Adrenal gland (tissue), 5 donors: Measurements from ENCODE around the gene PFKFB1.

ENCODE experiments used
- CTCF ChIP-seq, 6 experiments: fragments of 450-650 bp in 4 of 6; fragments of 200-600 bp in 2 of 6; sonication (generic) in 1 of 6; IDR thresholded peaks; 1 replicate in 5 of 6; 2 replicates in 1 of 6; pipeline versions ENCODE4 v1.5.1 to v1.8.0; 2016 to 2021; ENCODE audit warnings: antibody characterized with exemption in 6 of 6, mild to moderate bottlenecking in 2 of 6, moderate library complexity in 1 of 6
- POLR2A ChIP-seq, 2 donors: fragments of 450-650 bp; IDR thresholded peaks; one replicate each; pipeline ENCODE4 v1.6.1; 2017; ENCODE audit warnings: antibody characterized with exemption in 2 of 2, mild to moderate bottlenecking in 2 of 2, moderate library complexity in 1 of 2
- donor health status: DM: no; HTN: no; CAD: no.

DNA sequence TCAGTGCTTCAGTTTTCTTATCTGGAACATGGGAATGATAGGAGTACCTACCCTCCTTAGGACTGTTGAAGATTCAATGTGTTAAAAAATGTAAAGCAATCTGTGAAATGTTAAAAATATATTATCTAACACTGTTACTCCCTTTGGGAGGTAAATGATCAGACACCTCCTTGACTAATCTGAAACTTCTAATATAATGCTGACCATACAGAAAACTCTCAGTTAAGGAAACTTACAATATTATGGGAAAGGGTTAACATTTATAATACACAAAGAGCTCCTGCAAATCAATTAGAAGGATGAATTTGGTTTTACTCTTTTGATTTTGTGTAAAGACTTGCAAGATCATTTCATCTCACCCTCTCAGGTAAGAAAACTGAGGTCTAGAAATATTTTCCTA, 1.6 kb upstream of the PFKFB1 start:
- TF ChIP-seq POLR2A (IDR thresholded peaks at IDR 0.05) (no peak), CTCF (IDR thresholded peaks at IDR 0.05) (no peak)
